ENCODE measurements around the gene ZFHX3. TPM values are rescaled to one million over a fixed set of nuclear protein-coding genes. Genes with fewer than 3 reads are reported as not detected.

ZFHX3 gene
- total and polyA plus RNA-seq, 11 donors: 3.8 to 21.6 (median 13.6) TPM

- H3K27me3 ChIP-seq: no peaks in the 10 kb centered on the region
- peak overlapping the region in 10 of 12 donors; percentile 6 to 77 (median 40) for H3K27ac ChIP-seq
- H3K4me3 ChIP-seq: peak overlapping the region in 1 of 12 donors; percentile 12
- H3K9me3 ChIP-seq: no peaks in the 10 kb centered on the region
- WGBS, 4 donors: 60 to 77% (median 72%) methylated on average over 19 to 21 of the region's 21 CpGs
- peaks cover 0 to 40% (median 12%) of the 10 kb centered on the region in 12 donors for H3K4me1 ChIP-seq
- peak in 3 of 4 donors; percentile 41 to 66 (median 64) for ATAC-seq
- DNase-seq: peak in 1 of 5 donors; percentile 37
- H3K36me3 ChIP-seq: no peaks in the 10 kb centered on the region
- no peak for TF ChIP-seq POLR2A (IDR thresholded peaks at IDR 0.05)
- TF ChIP-seq, protein P1, sequence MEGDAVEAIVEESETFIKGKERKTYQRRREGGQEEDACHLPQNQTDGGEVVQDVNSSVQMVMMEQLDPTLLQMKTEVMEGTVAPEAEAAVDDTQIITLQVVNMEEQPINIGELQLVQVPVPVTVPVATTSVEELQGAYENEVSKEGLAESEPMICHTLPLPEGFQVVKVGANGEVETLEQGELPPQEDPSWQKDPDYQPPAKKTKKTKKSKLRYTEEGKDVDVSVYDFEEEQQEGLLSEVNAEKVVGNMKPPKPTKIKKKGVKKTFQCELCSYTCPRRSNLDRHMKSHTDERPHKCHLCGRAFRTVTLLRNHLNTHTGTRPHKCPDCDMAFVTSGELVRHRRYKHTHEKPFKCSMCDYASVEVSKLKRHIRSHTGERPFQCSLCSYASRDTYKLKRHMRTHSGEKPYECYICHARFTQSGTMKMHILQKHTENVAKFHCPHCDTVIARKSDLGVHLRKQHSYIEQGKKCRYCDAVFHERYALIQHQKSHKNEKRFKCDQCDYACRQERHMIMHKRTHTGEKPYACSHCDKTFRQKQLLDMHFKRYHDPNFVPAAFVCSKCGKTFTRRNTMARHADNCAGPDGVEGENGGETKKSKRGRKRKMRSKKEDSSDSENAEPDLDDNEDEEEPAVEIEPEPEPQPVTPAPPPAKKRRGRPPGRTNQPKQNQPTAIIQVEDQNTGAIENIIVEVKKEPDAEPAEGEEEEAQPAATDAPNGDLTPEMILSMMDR (IDR thresholded peaks at IDR 0.05): peak in 1 of 12 donors; percentile 3
- intact Hi-C loops (cut with DNase I): loop anchor here in 3 of 10 donors (5.0 to 10.0 kb wide), 2 partner anchors 76 to 78 kb away; no protein-coding TSS in a partner anchor
These were observed 189.0 kb downstream of the ZFHX3 start for GRCh38 chr16:72858665-72859493.

DNA sequence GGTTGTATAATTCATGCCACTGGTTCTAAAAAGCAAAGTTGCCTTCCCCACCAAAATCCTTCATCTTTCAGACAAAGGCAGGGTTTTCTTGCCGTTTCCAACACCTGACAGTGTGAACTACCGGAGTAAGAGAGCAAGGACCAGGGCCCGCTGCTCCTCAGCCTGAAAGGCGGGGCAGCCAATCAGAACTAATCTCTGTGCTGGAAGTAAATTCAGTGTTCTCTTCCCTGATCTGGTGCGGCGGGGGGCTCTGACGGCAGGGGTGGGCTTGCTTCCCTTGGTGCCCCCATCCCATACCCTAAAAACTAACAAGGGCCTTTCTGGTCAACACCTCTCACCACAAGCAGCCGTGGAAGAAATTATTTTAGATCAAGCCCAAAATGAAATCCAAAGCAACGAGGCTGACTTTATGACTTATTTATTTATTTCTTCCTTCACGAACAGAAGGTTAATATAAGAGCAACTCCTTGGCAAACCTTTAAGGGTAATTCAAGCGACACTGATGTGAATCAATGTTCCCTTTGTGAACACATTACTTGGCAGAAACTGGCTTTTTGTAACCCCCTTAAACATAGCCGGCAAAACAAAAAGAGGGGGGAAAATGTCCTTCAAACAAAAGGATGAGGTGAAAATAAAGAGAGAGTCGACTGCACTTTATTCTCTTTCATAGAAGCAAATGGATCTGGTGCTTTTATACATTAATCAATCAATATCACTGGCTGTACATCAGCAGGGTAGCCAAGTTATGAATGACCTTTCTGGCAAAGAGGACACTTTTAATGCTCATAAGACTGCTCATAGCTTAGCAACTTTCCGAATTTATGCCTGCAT lies 189.9 kb downstream of the ZFHX3 start:
- peaks cover 0 to 48% (median 16%) of the 10 kb centered on the region in 12 donors for H3K4me1 ChIP-seq
- 84 to 91% (median 86%) methylated on average over 14 of the region's 14 CpGs for WGBS, 4 donors
- ATAC-seq (no peak), DNase-seq (no peak)
- TF ChIP-seq POLR2A (IDR thresholded peaks at IDR 0.05): no peak
- TF ChIP-seq, protein P1 (IDR thresholded peaks at IDR 0.05): no peak
- H3K4me3 ChIP-seq: no peak overlapping the region
- no peaks in the 10 kb centered on the region for H3K9me3 ChIP-seq
- H3K36me3 ChIP-seq: no peaks in the 10 kb centered on the region
- H3K27me3 ChIP-seq: no peaks in the 10 kb centered on the region
- peak overlapping the region in 10 of 12 donors; percentile 6 to 77 (median 38) for H3K27ac ChIP-seq
- intact Hi-C loops (cut with DNase I): loop anchor here in 3 of 10 donors (5.0 to 10.0 kb wide), 2 partner anchors 77 to 79 kb away; no protein-coding TSS in a partner anchor

GRCh38 chr16:72856797-72857196 lies 191.1 kb downstream of the ZFHX3 start:
- no peaks in the 10 kb centered on the region for H3K27me3 ChIP-seq
- DNase-seq (no peak), ATAC-seq (no peak)
- H3K27ac ChIP-seq: no peak overlapping the region
- TF ChIP-seq POLR2A (IDR thresholded peaks at IDR 0.05): no peak
- TF ChIP-seq, protein P1 (IDR thresholded peaks at IDR 0.05): peak in 5 of 12 donors; percentile 14 to 29 (median 23)
- intact Hi-C loops (cut with DNase I): loop anchor here in 3 of 10 donors (5.0 to 10.0 kb wide), 2 partner anchors 78 to 81 kb away; no protein-coding TSS in a partner anchor
- 90 to 100% (median 98%) methylated on average over 1 of the region's 1 CpG for WGBS, 4 donors
- no peaks in the 10 kb centered on the region for H3K36me3 ChIP-seq
- H3K4me1 ChIP-seq: peaks cover 0 to 51% (median 16%) of the 10 kb centered on the region in 12 donors
- H3K4me3 ChIP-seq: no peak overlapping the region
- H3K9me3 ChIP-seq: no peaks in the 10 kb centered on the region

All from heart left ventricle (tissue), 16 donors.